CD4-positive, alpha-beta T cell treated with Interleukin-21 for 1 hour (primary cell): Measurements from ENCODE around the gene CFAP65.

ENCODE experiments used
- DNase-seq: peaks from one replicate; pipeline ENCODE4 v3.0.0-alpha.2; 2020

Gene CFAP65

GRCh38 chr2:219030177-219030940 lies 11.0 kb downstream of the CFAP65 start:
- DNase-seq = no peak

- DNase-seq = peak; percentile 73
These were observed 11.5 kb downstream of the CFAP65 start for GRCh38 chr2:219029829-219030165.

GRCh38 chr2:219028996-219029828 lies 12.1 kb downstream of the CFAP65 start:
- DNase-seq = no peak

GRCh38 chr2:219028141-219028540 lies 13.2 kb downstream of the CFAP65 start:
- no peak for DNase-seq

- DNase-seq = no peak
These were observed 13.7 kb downstream of the CFAP65 start for GRCh38 chr2:219027511-219028055.

GRCh38 chr2:219026946-219027345 lies 14.4 kb downstream of the CFAP65 start:
- no peak for DNase-seq

- DNase-seq = no peak
These were observed 15.4 kb downstream of the CFAP65 start for GRCh38 chr2:219025637-219026585.

- DNase-seq = no peak
These were observed 17.3 kb downstream of the CFAP65 start for GRCh38 chr2:219024059-219024458.

- no peak for DNase-seq
These were observed 18.2 kb downstream of the CFAP65 start for GRCh38 chr2:219023045-219023605.

- DNase-seq = no peak
These were observed 18.7 kb downstream of the CFAP65 start for GRCh38 chr2:219022616-219023015.

GRCh38 chr2:219022041-219022440 lies 19.3 kb downstream of the CFAP65 start:
- no peak for DNase-seq

GRCh38 chr2:219021591-219021990 lies 19.7 kb downstream of the CFAP65 start:
- DNase-seq = no peak

- DNase-seq = no peak
These were observed 20.5 kb downstream of the CFAP65 start for GRCh38 chr2:219020604-219021365.

- no peak for DNase-seq
These were observed 21.9 kb downstream of the CFAP65 start for GRCh38 chr2:219019436-219019835.

- no peak for DNase-seq
These were observed 22.6 kb downstream of the CFAP65 start for GRCh38 chr2:219018726-219019125.

- DNase-seq = no peak
These were observed 23.0 kb downstream of the CFAP65 start for GRCh38 chr2:219018286-219018685.

GRCh38 chr2:219017201-219017931 lies 23.9 kb downstream of the CFAP65 start:
- no peak for DNase-seq

GRCh38 chr2:219016721-219017120 lies 24.6 kb downstream of the CFAP65 start:
- no peak for DNase-seq

- DNase-seq = no peak
These were observed 30.4 kb downstream of the CFAP65 start for GRCh38 chr2:219010873-219011272.

GRCh38 chr2:219010162-219010756 lies 31.1 kb downstream of the CFAP65 start:
- no peak for DNase-seq

GRCh38 chr2:219009294-219009693 lies 32.0 kb downstream of the CFAP65 start:
- no peak for DNase-seq
